ENCODE results near the gene KCNJ12. TPM values are rescaled to one million over a fixed set of nuclear protein-coding genes. Genes with fewer than 3 reads are reported as not detected.

KCNJ12 gene
- total RNA-seq, 4 donors from 2014 or later = 1.1 to 2.5 (median 2.3) TPM

DNA sequence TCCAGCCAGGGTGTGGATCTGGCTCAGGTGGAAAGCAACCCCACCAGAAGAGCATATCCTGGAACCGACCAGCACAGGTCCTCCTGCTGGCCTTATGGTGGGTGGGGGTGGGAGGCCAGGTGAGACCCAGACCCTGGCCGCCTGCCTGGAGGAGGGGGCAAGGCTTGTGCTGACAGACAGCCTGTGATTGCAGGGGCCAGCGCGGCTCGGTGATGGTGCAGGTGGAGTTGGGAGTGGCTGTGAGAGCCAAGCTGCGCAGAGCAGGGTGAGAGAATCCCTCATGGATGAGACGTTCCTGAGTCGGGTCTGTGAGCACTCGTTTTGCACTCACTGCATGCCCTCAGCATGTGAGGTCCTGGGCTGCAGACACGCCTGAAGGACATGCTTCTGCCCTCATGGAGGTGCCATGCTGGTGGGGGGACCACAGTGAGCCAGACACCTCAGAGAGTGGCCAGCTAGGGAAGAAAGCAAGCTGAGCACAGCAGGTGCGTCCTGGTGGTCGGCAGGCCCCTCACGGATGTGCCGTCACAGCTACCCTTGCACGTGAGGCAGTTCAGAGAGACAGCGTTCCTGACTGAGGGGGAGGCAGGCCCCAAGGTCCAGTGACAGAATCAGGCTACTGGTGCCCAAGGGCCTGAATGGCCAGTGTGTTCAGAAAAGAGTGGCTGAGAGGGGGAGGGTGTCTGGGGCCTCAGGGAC is 3.8 kb upstream of the KCNJ12 start:
- WGBS, 2 donors (ENCODE audit: low coverage in 1 of 2) = 87% methylated on average over 16 of the region's 16 CpGs; no CpG with 5 or more reads in 1 of the 2 donors
- DNase-seq = no peak
- intact Hi-C loops (cut with DNase I; ENCODE audit: low total_unique reads) = no loop called here
- in situ Hi-C loops (cut with MboI; ENCODE audit: low pct_ligation_motif_present in 1 of 4, low pct_unique_long_range_greater_than_20kb in 1 of 4, low sequenced_read_pairs in 3 of 4) = no loop called here
- H3K9me3 ChIP-seq = no peaks in the 10 kb centered on the region
- no peak overlapping the region for H3K4me3 ChIP-seq
- H3K27me3 ChIP-seq = peaks cover 28% of the 10 kb centered on the region
- no peaks in the 10 kb centered on the region for H3K36me3 ChIP-seq
- TF ChIP-seq POLR2A (IDR thresholded peaks at IDR 0.05) (no peak), EP300 (IDR thresholded peaks at IDR 0.05; ENCODE audit: low read depth) (no peak), POLR2AphosphoS5 (IDR thresholded peaks at IDR 0.05) (no peak)
- TF ChIP-seq, protein P1, sequence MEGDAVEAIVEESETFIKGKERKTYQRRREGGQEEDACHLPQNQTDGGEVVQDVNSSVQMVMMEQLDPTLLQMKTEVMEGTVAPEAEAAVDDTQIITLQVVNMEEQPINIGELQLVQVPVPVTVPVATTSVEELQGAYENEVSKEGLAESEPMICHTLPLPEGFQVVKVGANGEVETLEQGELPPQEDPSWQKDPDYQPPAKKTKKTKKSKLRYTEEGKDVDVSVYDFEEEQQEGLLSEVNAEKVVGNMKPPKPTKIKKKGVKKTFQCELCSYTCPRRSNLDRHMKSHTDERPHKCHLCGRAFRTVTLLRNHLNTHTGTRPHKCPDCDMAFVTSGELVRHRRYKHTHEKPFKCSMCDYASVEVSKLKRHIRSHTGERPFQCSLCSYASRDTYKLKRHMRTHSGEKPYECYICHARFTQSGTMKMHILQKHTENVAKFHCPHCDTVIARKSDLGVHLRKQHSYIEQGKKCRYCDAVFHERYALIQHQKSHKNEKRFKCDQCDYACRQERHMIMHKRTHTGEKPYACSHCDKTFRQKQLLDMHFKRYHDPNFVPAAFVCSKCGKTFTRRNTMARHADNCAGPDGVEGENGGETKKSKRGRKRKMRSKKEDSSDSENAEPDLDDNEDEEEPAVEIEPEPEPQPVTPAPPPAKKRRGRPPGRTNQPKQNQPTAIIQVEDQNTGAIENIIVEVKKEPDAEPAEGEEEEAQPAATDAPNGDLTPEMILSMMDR (IDR thresholded peaks at IDR 0.05) = no peak
- H3K4me1 ChIP-seq = peaks cover 0 to 17% (median 14%) of the 10 kb centered on the region in 4 donors
- H3K27ac ChIP-seq = no peak overlapping the region

DNA sequence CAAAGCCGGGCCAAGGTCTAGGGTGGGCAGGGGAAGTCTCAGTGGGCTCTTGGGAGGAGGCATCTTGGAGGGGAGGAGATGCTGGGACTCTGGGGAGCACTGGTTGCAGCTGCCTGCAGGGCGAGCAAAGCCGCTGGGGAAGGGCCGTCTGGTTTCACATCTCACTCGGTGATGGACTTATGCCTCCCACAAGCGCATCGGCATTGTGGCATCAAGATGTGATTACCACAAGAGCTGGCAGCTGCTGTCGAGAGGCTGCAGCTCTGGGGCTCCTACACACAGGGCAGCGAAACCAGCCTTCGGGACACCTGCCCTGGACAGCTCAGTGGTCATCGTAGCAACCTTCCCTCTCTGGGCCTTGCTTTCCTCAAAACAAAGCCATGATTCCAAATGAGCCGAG is 3.1 kb upstream of the KCNJ12 start:
- peaks cover 4 to 23% (median 21%) of the 10 kb centered on the region in 4 donors for H3K4me1 ChIP-seq
- in situ Hi-C loops (cut with MboI; ENCODE audit: low pct_ligation_motif_present in 1 of 4, low pct_unique_long_range_greater_than_20kb in 1 of 4, low sequenced_read_pairs in 3 of 4) (no loop called here), intact Hi-C loops (cut with DNase I; ENCODE audit: low total_unique reads) (no loop called here)
- no peak overlapping the region for H3K27ac ChIP-seq
- no peak overlapping the region for H3K4me3 ChIP-seq
- H3K27me3 ChIP-seq = peaks cover 34% of the 10 kb centered on the region
- H3K9me3 ChIP-seq = no peaks in the 10 kb centered on the region
- DNase-seq = no peak
- TF ChIP-seq POLR2A (IDR thresholded peaks at IDR 0.05) (no peak), EP300 (IDR thresholded peaks at IDR 0.05; ENCODE audit: low read depth) (no peak), POLR2AphosphoS5 (IDR thresholded peaks at IDR 0.05) (no peak)
- TF ChIP-seq, protein P1 (IDR thresholded peaks at IDR 0.05) = no peak
- no peaks in the 10 kb centered on the region for H3K36me3 ChIP-seq
- WGBS, 2 donors (ENCODE audit: low coverage in 1 of 2) = 82% methylated on average over 12 of the region's 12 CpGs; no CpG with 5 or more reads in 1 of the 2 donors

DNA sequence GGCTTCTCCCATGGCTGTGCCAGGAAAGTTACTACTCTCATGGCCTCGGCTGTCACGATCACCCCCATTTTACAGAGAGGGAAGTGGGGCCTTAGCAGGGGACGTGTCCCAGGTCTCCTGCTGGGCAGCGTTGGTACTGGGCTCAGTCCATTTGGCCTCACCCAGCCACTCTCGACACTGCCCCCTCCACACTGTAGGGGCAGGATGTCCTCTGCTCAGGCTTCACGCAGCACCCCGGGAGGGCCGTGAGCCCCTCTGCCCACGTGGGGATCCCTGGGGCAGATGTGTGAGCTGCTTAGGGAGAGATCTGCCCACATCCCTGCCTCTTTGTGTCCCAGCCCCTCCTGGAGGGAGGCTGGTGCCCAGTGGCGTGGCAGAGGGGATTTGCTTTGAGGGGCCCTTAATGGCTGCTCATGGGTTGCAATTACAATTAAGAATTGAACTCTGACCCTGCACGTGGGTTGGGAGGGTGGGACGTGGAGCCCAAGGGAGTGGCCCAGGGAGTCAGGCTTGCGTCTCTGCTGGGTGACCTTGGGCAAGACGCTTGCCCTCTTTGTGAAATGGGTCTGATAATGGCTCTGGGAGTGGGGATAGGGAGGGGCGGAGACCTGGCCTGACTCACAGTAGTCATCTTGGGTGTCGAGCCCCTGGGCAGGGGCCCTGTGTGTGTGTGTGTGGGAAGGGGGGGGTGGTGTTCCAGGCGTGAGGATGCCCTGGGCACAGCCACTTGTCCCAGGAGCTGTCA is 2.3 kb upstream of the KCNJ12 start:
- in situ Hi-C loops (cut with MboI; ENCODE audit: low pct_ligation_motif_present in 1 of 4, low pct_unique_long_range_greater_than_20kb in 1 of 4, low sequenced_read_pairs in 3 of 4) (no loop called here), intact Hi-C loops (cut with DNase I; ENCODE audit: low total_unique reads) (no loop called here)
- no peak overlapping the region for H3K27ac ChIP-seq
- TF ChIP-seq POLR2A (IDR thresholded peaks at IDR 0.05) (no peak), EP300 (IDR thresholded peaks at IDR 0.05; ENCODE audit: low read depth) (no peak), POLR2AphosphoS5 (IDR thresholded peaks at IDR 0.05) (no peak)
- TF ChIP-seq, protein P1 (IDR thresholded peaks at IDR 0.05) = no peak
- no peak for DNase-seq
- peaks cover 41% of the 10 kb centered on the region for H3K27me3 ChIP-seq
- no peak overlapping the region for H3K4me3 ChIP-seq
- peaks cover 5 to 28% (median 26%) of the 10 kb centered on the region in 4 donors for H3K4me1 ChIP-seq
- WGBS, 2 donors (ENCODE audit: low coverage in 1 of 2) = 75% methylated on average over 17 of the region's 17 CpGs; no CpG with 5 or more reads in 1 of the 2 donors
- H3K9me3 ChIP-seq = no peaks in the 10 kb centered on the region
- no peaks in the 10 kb centered on the region for H3K36me3 ChIP-seq

DNA sequence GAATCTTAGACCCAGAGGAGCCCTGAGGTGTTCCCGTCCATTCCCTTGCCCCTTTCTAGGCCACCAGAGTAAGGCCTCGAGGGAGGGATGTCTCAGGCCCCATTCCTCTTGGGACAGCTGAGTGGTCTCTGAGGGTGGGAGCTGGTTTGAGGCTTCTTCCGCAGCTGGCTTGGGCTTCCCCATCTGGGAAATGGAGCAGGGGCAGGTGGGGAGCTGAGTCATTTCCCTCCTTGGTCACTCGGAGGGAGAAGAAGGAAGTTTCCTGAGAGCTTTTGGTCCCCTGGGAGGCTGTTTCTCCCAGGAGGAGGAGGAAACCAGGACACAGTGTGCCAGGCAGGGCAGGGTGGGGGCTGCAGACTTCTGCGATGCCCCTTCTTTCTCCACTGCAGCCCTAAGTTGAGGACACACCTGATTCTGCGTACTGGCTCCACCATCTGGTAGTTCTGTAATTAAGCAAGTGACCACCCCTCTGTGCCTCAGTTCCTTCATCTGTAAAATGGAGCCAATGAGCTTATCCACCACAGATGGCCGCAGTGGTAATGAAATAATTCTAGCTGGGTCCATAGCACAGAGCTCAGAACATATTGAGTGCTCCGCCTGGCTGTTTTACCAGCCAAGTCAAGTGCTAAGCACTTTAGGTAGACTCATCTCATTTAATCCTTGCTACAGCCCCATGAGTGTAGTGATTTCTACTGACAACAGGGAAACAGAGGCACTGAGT is 1.6 kb upstream of the KCNJ12 start:
- H3K27me3 ChIP-seq = peaks cover 41% of the 10 kb centered on the region
- 76 to 100% methylated on average over 1 to 7 of the region's 8 CpGs for WGBS, 2 donors (ENCODE audit: low coverage in 1 of 2)
- DNase-seq = no peak

More for the DNA sequence above, 1.6 kb upstream of the KCNJ12 start:
- intact Hi-C loops (cut with DNase I; ENCODE audit: low total_unique reads) = no loop called here
- no peak overlapping the region for H3K4me3 ChIP-seq
- no peak overlapping the region for H3K27ac ChIP-seq
- in situ Hi-C loops (cut with MboI; ENCODE audit: low pct_ligation_motif_present in 1 of 4, low pct_unique_long_range_greater_than_20kb in 1 of 4, low sequenced_read_pairs in 3 of 4) = no loop called here
- no peaks in the 10 kb centered on the region for H3K9me3 ChIP-seq
- peaks cover 6 to 35% (median 33%) of the 10 kb centered on the region in 4 donors for H3K4me1 ChIP-seq
- no peak for TF ChIP-seq POLR2AphosphoS5 (IDR thresholded peaks at IDR 0.05)
- TF ChIP-seq POLR2A (IDR thresholded peaks at IDR 0.05) = no peak
- TF ChIP-seq, protein P1 (IDR thresholded peaks at IDR 0.05) = no peak
- no peak for TF ChIP-seq EP300 (IDR thresholded peaks at IDR 0.05; ENCODE audit: low read depth)
- H3K36me3 ChIP-seq = no peaks in the 10 kb centered on the region

Data from transverse colon (tissue), 4 donors.